K562 treated with DMSO at 1 percent for 4 hours (cell line): Measurements from ENCODE around the gene PLVAP. TPM values are rescaled to one million over a fixed set of nuclear protein-coding genes. Genes with fewer than 3 reads are reported as not detected.

Experiments used
- total RNA-seq: library from RNA; unstranded; fragments of 300-600 nt; gene quantifications from 2 replicates; pipeline ENCODE4 v1.2.3, GENCODE V29; 2022; ENCODE audit not compliant: insufficient read depth

Gene PLVAP, protein sequence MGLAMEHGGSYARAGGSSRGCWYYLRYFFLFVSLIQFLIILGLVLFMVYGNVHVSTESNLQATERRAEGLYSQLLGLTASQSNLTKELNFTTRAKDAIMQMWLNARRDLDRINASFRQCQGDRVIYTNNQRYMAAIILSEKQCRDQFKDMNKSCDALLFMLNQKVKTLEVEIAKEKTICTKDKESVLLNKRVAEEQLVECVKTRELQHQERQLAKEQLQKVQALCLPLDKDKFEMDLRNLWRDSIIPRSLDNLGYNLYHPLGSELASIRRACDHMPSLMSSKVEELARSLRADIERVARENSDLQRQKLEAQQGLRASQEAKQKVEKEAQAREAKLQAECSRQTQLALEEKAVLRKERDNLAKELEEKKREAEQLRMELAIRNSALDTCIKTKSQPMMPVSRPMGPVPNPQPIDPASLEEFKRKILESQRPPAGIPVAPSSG
- 1.4 TPM in 1 of 2 replicates, not detected in the other for total RNA-seq

DNA sequence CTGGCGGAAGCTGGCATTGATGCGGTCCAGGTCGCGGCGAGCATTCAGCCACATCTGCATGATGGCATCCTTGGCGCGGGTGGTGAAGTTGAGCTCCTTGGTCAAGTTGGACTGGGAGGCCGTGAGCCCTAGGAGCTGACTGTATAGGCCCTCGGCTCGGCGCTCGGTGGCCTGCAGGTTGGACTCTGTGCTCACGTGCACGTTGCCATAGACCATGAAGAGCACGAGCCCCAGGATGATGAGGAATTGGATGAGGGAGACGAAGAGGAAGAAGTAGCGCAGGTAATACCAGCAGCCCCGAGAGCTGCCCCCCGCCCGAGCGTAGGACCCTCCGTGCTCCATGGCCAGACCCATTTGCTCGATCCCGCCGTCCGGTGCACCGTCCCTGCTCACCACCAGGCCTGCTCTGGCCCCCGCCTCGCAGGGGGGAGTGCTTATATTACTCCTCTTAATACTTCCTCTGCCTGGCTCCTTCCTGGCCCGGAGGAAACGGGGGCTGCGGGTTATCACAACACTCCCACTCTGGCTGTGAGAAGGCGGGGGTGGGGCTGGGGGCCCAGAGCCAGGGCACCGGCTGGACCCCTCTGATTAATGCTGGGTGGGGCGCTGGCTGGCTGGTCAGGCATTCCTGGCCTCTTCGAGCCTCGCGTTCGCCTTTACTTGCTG, at the start of gene PLVAP:
TSS of gene PLVAP (minus strand) at position 408 of the 666 bp plus-strand sequence. CDS start at position 354, 54 bp downstream.

GRCh38 chr19:17419621-17420474, 42.7 kb upstream of the PLVAP start, which contains the start of gene MVB12A:
Gene MVB12A, plus strand, starts transcription at chr19:17420047. Its CDS starts 89 bp downstream, at chr19:17420136.

DNA sequence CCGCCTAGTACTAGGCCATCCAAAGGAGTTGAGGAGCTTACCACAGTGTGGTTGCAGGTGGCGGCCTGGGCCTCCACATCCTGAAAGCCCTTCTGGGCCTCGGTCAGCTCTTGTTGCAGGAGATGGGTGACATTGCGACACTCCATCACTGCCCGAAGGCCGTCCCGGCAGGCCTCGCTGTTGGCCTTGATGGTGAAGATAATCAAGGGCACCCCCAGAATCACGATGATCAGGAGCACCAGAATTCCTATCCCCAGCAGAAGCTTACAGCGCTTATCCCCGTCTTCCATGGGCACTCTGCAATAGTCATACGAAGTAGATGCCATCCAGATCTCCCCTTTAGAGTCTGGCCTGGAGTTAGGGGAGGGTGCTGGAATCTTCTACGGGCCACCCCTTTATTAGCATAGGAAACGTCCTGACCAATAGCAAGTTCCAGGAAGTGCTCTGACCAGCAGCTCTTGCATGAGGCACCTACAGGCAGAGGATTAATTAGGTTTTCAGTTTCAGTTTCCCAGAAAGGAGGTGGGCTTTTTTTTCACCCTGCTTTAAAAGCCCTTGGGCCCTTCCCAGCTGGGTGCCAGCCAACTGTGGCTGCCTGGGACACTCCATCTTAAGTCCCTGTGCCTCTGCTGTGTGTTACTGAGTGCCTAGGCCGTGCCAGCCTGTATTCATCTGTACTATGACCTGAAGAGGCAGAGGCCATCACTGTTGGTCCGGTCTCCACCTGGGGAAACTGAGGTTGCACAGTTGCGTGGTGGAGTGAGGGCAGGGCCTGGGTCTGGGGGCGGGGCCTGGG, 28.3 kb upstream of the PLVAP start, which contains the start of gene BST2:
TSS of gene BST2 (minus strand) at position 381 of the 796 bp plus-strand sequence. CDS start at position 326, 55 bp downstream.

GRCh38 chr19:17393914-17394313, 16.8 kb upstream of the PLVAP start, which contains the start of gene CCDC194:
Gene CCDC194, minus strand, starts transcription at chr19:17394196. Its CDS starts 38 bp downstream, at chr19:17394158.

GRCh38 chr19:17336872-17337674, 40.1 kb downstream of the PLVAP start, which contains the start of gene GTPBP3:
Gene GTPBP3, plus strand, starts transcription at chr19:17337553. Its CDS starts 59 bp downstream, at chr19:17337612.

DNA sequence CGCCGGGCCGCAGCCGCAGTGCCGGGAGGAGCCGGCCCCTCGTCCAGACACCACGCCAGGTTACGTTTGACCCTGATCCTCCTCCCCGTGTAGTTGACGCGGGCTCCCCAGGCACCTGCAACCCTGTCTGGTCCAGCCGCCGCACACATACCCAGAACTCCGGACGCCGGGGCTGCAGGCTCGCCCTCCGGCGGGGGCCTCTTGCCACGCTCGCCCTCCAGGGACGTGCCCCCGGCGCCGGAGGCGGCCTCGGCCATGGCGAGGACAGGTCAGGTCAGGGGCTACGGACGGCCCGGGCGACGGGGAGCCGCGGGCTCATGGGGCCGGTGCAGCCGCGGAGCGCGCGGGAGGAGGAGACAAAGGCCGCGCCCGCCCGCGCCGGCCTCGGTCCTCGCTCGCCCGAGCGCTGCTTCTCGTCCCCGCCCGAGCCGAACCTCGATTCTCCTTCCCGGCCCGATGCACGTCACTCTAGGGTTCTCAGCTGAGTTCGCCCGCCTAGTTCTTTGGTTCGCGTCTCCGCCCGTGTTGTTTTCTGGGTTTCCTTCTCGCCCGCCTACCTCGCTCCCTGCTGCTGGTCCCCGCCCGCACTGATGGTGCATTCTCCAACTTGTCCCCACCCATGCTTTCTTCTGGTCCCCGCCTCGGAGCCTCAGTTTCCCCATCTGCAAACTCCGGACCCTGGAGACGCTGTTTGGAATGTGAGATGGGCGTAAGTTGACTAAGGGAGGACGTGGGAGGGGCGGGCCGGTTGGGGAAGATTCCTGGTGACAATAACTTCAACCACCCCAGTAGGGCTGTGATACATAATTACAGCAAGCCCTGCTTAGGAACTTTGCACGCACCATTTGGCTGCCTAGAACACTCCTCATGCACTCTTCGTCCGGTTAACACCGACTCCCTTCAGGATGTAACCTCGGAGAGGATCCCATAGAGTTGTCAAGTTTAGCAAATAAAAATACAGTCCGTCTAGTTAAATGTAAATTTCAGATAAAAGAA, 42.4 kb downstream of the PLVAP start, which contains the start of gene ANO8:
TSS of gene ANO8 (minus strand) at position 442 of the 996 bp plus-strand sequence. CDS start at position 257, 185 bp downstream.

GRCh38 chr19:17309198-17309964, 67.8 kb downstream of the PLVAP start, which contains the start of gene DDA1:
Gene DDA1, plus strand, starts transcription at chr19:17309563. Its CDS starts 92 bp downstream, at chr19:17309655.

GRCh38 chr19:17305517-17306284, 71.4 kb downstream of the PLVAP start, which contains the start of gene MRPL34:
Gene MRPL34, plus strand, starts transcription at chr19:17305872. Its CDS starts 21 bp downstream, at chr19:17305893.

GRCh38 chr19:17303167-17303939, 73.8 kb downstream of the PLVAP start, which contains the start of gene ABHD8:
Gene ABHD8, minus strand, starts transcription at chr19:17303425. Its CDS starts 1,809 bp downstream, at chr19:17301616.

Other genes starting within 250 kb of the PLVAP start
- 39.2 and 46.9 TPM in 2 replicates for gene USE1, start 162.0 kb downstream of the PLVAP start, total RNA-seq
- gene OCEL1, start 151.1 kb downstream of the PLVAP start, total RNA-seq, result 60.4 and 70.3 TPM in 2 replicates
- gene NR2F6, start 131.4 kb downstream of the PLVAP start, total RNA-seq, result 129 and 155 TPM in 2 replicates
- gene USHBP1, start 112.6 kb downstream of the PLVAP start, total RNA-seq, result not detected in 2 replicates
- 90.0 and 120 TPM in 2 replicates for gene BABAM1, start 109.9 kb downstream of the PLVAP start, total RNA-seq
- gene ANKLE1, start 95.4 kb downstream of the PLVAP start, total RNA-seq, result 2.9 and 4.2 TPM in 2 replicates
- gene ABHD8, start 73.9 kb downstream of the PLVAP start, total RNA-seq, result 28.5 and 38.4 TPM in 2 replicates
- 106 and 115 TPM in 2 replicates for gene MRPL34, start 71.5 kb downstream of the PLVAP start, total RNA-seq
- gene DDA1, start 67.8 kb downstream of the PLVAP start, total RNA-seq, result 48.4 and 62.2 TPM in 2 replicates
- gene ANO8, start 42.5 kb downstream of the PLVAP start, total RNA-seq, result 7.5 and 12.0 TPM in 2 replicates
- gene GTPBP3, start 39.8 kb downstream of the PLVAP start, total RNA-seq, result 58.9 and 72.2 TPM in 2 replicates
- 1.3 TPM in 1 of 2 replicates, not detected in the other for gene CCDC194, start 16.9 kb upstream of the PLVAP start, total RNA-seq
- gene BST2, start 28.3 kb upstream of the PLVAP start, total RNA-seq, result 559 and 568 TPM in 2 replicates
- gene MVB12A, start 42.7 kb upstream of the PLVAP start, total RNA-seq, result 75.4 and 81.5 TPM in 2 replicates
- not detected in 2 replicates for gene TMEM221, start 71.3 kb upstream of the PLVAP start, total RNA-seq
- gene NXNL1, start 83.6 kb upstream of the PLVAP start, total RNA-seq, result not detected in 2 replicates
- 2.2 and 3.1 TPM in 2 replicates for gene SLC27A1, start 93.2 kb upstream of the PLVAP start, total RNA-seq
- 171 and 183 TPM in 2 replicates for gene PGLS, start 134.3 kb upstream of the PLVAP start, total RNA-seq
- gene COLGALT1, start 178.3 kb upstream of the PLVAP start, total RNA-seq, result 81.7 and 93.7 TPM in 2 replicates